H54 (cell line): ENCODE results near the gene ARHGAP40.

Source experiments
- DNase-seq: peaks from one replicate; pipeline ENCODE4 v3.0.0; 2011; ENCODE audit warnings: low spot score, mixed read lengths; ENCODE audit not compliant: insufficient read length
- FAIRE-seq: peaks from 3 replicates; lab custom pipeline; 2011; peaks lifted over from hg19 to GRCh38; lab: Jason Lieb, UNC
- POLR2A ChIP-seq: IDR thresholded peaks from 2 replicates; pipeline ENCODE4 v1.6.1; 2011; ENCODE audit warnings: low read depth, mild to moderate bottlenecking, low read length

ARHGAP40 gene

GRCh38 chr20:38599410-38599882, 2.2 kb upstream of the ARHGAP40 start:
- FAIRE-seq, result no peak
- no peak for TF ChIP-seq POLR2A
- DNase-seq, result no peak

- TF ChIP-seq POLR2A, result no peak
- DNase-seq (no peak), FAIRE-seq (no peak)
These were observed 1.6 kb upstream of the ARHGAP40 start for GRCh38 chr20:38600057-38600456.

- no peak for TF ChIP-seq POLR2A
- no peak for DNase-seq
- FAIRE-seq, result no peak
These were observed 574 bp downstream of the ARHGAP40 start for GRCh38 chr20:38602185-38602581.

- FAIRE-seq (no peak), DNase-seq (no peak)
- no peak for TF ChIP-seq POLR2A
These were observed 1.7 kb downstream of the ARHGAP40 start for GRCh38 chr20:38603286-38603685.

GRCh38 chr20:38604873-38605303, 3.3 kb downstream of the ARHGAP40 start:
- peak; percentile 91 for DNase-seq
- FAIRE-seq, result peak; percentile 76

GRCh38 chr20:38607351-38607750, 5.7 kb downstream of the ARHGAP40 start:
- FAIRE-seq, result no peak
- no peak for TF ChIP-seq POLR2A
- DNase-seq, result no peak

More at GRCh38 chr20:38604873-38605303, 3.3 kb downstream of the ARHGAP40 start:
- no peak for TF ChIP-seq POLR2A

- no peak for TF ChIP-seq POLR2A
- no peak for FAIRE-seq
- DNase-seq, result no peak
These were observed 6.6 kb downstream of the ARHGAP40 start for GRCh38 chr20:38608188-38608587.

GRCh38 chr20:38609815-38610214, 8.2 kb downstream of the ARHGAP40 start:
- FAIRE-seq (no peak), DNase-seq (no peak)
- no peak for TF ChIP-seq POLR2A

GRCh38 chr20:38610521-38610920, 8.9 kb downstream of the ARHGAP40 start:
- FAIRE-seq (no peak), DNase-seq (peak; percentile 60)
- TF ChIP-seq POLR2A, result no peak

- DNase-seq (no peak), FAIRE-seq (no peak)
- TF ChIP-seq POLR2A, result no peak
These were observed 11.3 kb downstream of the ARHGAP40 start for GRCh38 chr20:38612751-38613515.

GRCh38 chr20:38615283-38615682, 13.7 kb downstream of the ARHGAP40 start:
- no peak for TF ChIP-seq POLR2A
- DNase-seq (no peak), FAIRE-seq (no peak)

GRCh38 chr20:38616457-38616856, 14.8 kb downstream of the ARHGAP40 start:
- FAIRE-seq (no peak), DNase-seq (no peak)
- no peak for TF ChIP-seq POLR2A

GRCh38 chr20:38617011-38617829, 15.6 kb downstream of the ARHGAP40 start:
- peak; percentile 90 for DNase-seq

GRCh38 chr20:38617830-38618196, 16.2 kb downstream of the ARHGAP40 start:
- no peak for TF ChIP-seq POLR2A
- FAIRE-seq, result no peak
- no peak for DNase-seq

More at GRCh38 chr20:38617011-38617829, 15.6 kb downstream of the ARHGAP40 start:
- TF ChIP-seq POLR2A, result no peak
- FAIRE-seq, result no peak

- FAIRE-seq, result no peak
These were observed 18.8 kb downstream of the ARHGAP40 start for GRCh38 chr20:38620441-38620840.

More at GRCh38 chr20:38620441-38620840, 18.8 kb downstream of the ARHGAP40 start:
- no peak for TF ChIP-seq POLR2A
- DNase-seq, result no peak
